SK-N-SH treated with all-trans-retinoic acid at 6 μM for 48 hours (cell line): ENCODE measurements around the gene GRIN1.

Experiments used
- ATAC-seq: fragments of 200-7000 bp; cut with Tn5 transposase; 3 replicates; pipeline ENCODE4 v1.9.1; 2020; ENCODE audit warnings: mild to moderate bottlenecking, moderate library complexity
- ARNTL ChIP-seq: fragments of 450-650 bp; formaldehyde crosslinking; IDR thresholded peaks from 2 replicates; pipeline ENCODE4 v1.5.0; 2020; ENCODE audit warnings: low read depth, mild to moderate bottlenecking, moderate library complexity, borderline replicate concordance
- BACH2 ChIP-seq: fragments of 250-450 bp; sonication (Bioruptor Pico); IDR thresholded peaks from 2 replicates; pipeline ENCODE4 v1.9.0; 2021; ENCODE audit warnings: mild to moderate bottlenecking, borderline replicate concordance
- ISL1 ChIP-seq: fragments of 250-450 bp; sonication (Bioruptor Pico); IDR thresholded peaks from 2 replicates; pipeline ENCODE4 v2.1.2; 2022; ENCODE audit warnings: mild to moderate bottlenecking, moderate library complexity
- PATZ1 ChIP-seq: fragments of 250-450 bp; sonication (Bioruptor Pico); IDR thresholded peaks from 2 replicates; pipeline ENCODE4 v1.8.0; 2020; ENCODE audit warnings: mild to moderate bottlenecking, moderate library complexity, borderline replicate concordance
- PPARA ChIP-seq: fragments of 250-450 bp; sonication (Bioruptor Pico); IDR thresholded peaks from 2 replicates; pipeline ENCODE4 v1.5.0; 2020; ENCODE audit warnings: mild to moderate bottlenecking, borderline replicate concordance
- RARB ChIP-seq: fragments of 250-450 bp; sonication (Bioruptor Pico); IDR thresholded peaks from 2 replicates; pipeline ENCODE4 v1.8.0; 2021; ENCODE audit warnings: mild to moderate bottlenecking, moderate library complexity
- SNAI2 ChIP-seq: fragments of 250-450 bp; sonication (Bioruptor Pico); IDR thresholded peaks from 2 replicates; pipeline ENCODE4 v1.5.0; 2020; ENCODE audit warnings: mild to moderate bottlenecking, moderate library complexity
- TCF4 ChIP-seq: fragments of 250-450 bp; sonication (Bioruptor Pico); IDR thresholded peaks from 2 replicates; pipeline ENCODE4 v1.8.0; 2021; ENCODE audit warnings: mild to moderate bottlenecking, moderate library complexity, borderline replicate concordance
- TOX ChIP-seq: fragments of 250-450 bp; sonication (Bioruptor Pico); IDR thresholded peaks from 2 replicates; pipeline ENCODE4 v1.8.0; 2021; ENCODE audit warnings: mild to moderate bottlenecking, moderate library complexity, borderline replicate concordance
- ZC3H10 ChIP-seq: fragments of 250-450 bp; sonication (Bioruptor Pico); IDR thresholded peaks from 2 replicates; pipeline ENCODE4 v1.5.1; 2021; ENCODE audit warnings: mild to moderate bottlenecking, moderate library complexity
- ZFP3 ChIP-seq: fragments of 250-450 bp; sonication (Bioruptor Pico); IDR thresholded peaks from 2 replicates; pipeline ENCODE4 v1.5.0; 2020; ENCODE audit warnings: mild to moderate bottlenecking, moderate library complexity
- ZFP30 ChIP-seq: fragments of 450-650 bp; formaldehyde crosslinking; IDR thresholded peaks from 2 replicates; pipeline ENCODE4 v1.5.0; 2022; ENCODE audit warnings: mild to moderate bottlenecking, moderate library complexity
- ZNF565 ChIP-seq: fragments of 450-650 bp; formaldehyde crosslinking; conservative IDR thresholded peaks from 2 replicates; pipeline ENCODE4 v1.5.0; 2020; ENCODE audit warnings: low read depth, mild to moderate bottlenecking, moderate library complexity
- ZNF70 ChIP-seq: fragments of 450-650 bp; formaldehyde crosslinking; IDR thresholded peaks from 2 replicates; pipeline ENCODE4 v1.5.0; 2020; ENCODE audit warnings: mild to moderate bottlenecking, moderate library complexity
- ZNF8 ChIP-seq: fragments of 450-650 bp; formaldehyde crosslinking; IDR thresholded peaks from 2 replicates; pipeline ENCODE4 v1.5.0; 2020; ENCODE audit warnings: mild to moderate bottlenecking, moderate library complexity
- TF ChIP-seq, protein P1 (sequence below): fragments of 250-450 bp; sonication (Bioruptor Pico); IDR thresholded peaks from 2 replicates; pipeline ENCODE4 v1.8.0; 2021; ENCODE audit warnings: low read depth, mild to moderate bottlenecking, moderate library complexity, borderline replicate concordance
- TF ChIP-seq, protein P2 (sequence below): fragments of 250-450 bp; sonication (Bioruptor Pico); IDR thresholded peaks from 2 replicates; pipeline ENCODE4 v1.5.0; 2020; ENCODE audit warnings: mild to moderate bottlenecking, moderate library complexity

The GRIN1 gene

DNA sequence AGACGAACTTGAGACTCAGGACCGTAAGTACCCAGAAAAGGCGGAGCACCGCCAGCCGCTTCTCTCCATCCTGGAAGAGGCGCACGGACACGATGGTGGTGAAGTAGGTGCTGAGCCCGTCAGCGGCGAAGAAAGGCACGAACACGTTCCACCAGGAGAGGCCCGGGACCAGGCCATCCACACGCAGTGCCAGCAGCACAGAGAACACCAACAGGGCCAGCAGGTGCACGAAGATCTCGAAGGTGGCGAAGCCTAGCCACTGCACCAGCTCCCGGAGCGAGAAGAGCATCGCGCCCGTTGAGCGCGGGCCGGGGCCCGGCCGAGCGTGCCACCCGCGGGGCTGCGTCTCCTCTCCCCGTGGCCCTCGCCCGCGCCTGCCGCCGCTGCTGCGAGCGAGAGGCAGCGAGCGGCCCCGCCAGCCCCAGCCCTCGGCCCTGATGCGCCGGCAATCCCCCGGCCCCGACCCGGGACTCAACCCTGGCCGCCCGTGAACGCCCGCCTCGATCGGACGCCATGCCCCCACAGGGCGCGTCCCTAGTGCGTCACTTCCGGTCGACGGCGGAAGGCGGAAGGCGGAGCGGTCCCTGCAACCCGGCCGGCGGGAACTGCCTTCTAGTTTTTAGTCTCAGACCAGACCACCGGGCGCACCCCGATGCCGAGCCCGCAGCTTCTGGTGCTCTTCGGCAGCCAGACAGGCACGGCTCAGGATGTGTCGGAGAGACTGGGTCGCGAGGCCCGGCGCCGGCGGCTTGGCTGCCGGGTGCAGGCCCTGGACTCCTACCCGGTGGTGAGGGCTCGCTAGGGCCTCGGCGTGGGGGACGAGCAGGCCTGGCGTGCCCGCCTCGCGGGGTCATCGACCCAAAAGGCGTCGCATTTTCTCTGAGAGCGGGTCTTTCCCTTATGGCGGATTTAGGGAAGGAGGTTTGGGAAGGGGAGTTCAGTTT is 66.4 kb downstream of the GRIN1 start, which contains the start of the genes NDOR1 and TMEM203:
TSS of gene NDOR1 (plus strand) at position 575 of the 944 bp plus-strand sequence. CDS start at position 653, 78 bp downstream.
TSS of gene TMEM203 (minus strand) at position 523 of the 944 bp plus-strand sequence. CDS start at position 289, 234 bp downstream.
- ATAC-seq, result peak; percentile 53
- TF ChIP-seq ARNTL (CRISPR knock-in tag), result no peak
- TF ChIP-seq ZFP3 (CRISPR knock-in tag), result 0 out of 2 replicates have a peak, but pooled peaks have one; percentile 32
- TF ChIP-seq, all 23 proteins: peak for 1

- ATAC-seq, result no peak
- TF ChIP-seq ZNF8 (CRISPR knock-in tag) (no peak), TCF4 (CRISPR knock-in tag) (no peak), ZC3H10 (no peak), ZNF70 (no peak), RARB (CRISPR knock-in tag) (no peak), SNAI2 (no peak), PPARA (no peak)
Measured at GRCh38 chr9:137206602-137207001, 67.6 kb downstream of the GRIN1 start.

DNA sequence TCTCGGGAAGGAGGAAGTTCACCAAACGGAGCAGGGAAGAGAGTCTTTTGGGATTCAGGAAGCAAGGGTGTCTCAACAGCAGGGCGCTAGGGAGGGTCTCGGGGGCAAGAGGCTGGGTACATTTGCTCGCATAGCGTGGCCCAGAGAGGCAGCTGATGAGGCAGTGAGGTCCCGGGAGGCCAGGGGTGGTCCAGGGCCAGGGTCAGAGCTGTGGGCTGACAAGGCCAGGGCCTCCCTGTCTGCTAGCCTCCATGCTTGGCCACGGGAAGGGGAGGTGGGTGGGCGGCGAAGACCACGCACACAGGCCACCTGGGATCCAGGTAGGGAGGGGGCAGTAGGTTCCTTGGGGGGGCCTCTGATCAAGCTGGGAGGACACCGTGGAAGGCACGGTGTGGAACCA is 72.6 kb downstream of the GRIN1 start:
- no peak for TF ChIP-seq ISL1 (CRISPR knock-in tag)
- TF ChIP-seq TCF4 (CRISPR knock-in tag), result no peak
- TF ChIP-seq TOX, result no peak
- TF ChIP-seq SNAI2, result no peak
- no peak for TF ChIP-seq ZNF565 (CRISPR knock-in tag)
- TF ChIP-seq, protein P1, sequence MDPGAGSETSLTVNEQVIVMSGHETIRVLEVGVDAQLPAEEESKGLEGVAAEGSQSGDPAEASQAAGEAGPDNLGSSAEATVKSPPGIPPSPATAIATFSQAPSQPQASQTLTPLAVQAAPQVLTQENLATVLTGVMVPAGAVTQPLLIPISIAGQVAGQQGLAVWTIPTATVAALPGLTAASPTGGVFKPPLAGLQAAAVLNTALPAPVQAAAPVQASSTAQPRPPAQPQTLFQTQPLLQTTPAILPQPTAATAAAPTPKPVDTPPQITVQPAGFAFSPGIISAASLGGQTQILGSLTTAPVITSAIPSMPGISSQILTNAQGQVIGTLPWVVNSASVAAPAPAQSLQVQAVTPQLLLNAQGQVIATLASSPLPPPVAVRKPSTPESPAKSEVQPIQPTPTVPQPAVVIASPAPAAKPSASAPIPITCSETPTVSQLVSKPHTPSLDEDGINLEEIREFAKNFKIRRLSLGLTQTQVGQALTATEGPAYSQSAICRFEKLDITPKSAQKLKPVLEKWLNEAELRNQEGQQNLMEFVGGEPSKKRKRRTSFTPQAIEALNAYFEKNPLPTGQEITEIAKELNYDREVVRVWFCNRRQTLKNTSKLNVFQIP (CRISPR knock-in tag), result no peak
- no peak for TF ChIP-seq ZFP3 (CRISPR knock-in tag)
- TF ChIP-seq, protein P2, sequence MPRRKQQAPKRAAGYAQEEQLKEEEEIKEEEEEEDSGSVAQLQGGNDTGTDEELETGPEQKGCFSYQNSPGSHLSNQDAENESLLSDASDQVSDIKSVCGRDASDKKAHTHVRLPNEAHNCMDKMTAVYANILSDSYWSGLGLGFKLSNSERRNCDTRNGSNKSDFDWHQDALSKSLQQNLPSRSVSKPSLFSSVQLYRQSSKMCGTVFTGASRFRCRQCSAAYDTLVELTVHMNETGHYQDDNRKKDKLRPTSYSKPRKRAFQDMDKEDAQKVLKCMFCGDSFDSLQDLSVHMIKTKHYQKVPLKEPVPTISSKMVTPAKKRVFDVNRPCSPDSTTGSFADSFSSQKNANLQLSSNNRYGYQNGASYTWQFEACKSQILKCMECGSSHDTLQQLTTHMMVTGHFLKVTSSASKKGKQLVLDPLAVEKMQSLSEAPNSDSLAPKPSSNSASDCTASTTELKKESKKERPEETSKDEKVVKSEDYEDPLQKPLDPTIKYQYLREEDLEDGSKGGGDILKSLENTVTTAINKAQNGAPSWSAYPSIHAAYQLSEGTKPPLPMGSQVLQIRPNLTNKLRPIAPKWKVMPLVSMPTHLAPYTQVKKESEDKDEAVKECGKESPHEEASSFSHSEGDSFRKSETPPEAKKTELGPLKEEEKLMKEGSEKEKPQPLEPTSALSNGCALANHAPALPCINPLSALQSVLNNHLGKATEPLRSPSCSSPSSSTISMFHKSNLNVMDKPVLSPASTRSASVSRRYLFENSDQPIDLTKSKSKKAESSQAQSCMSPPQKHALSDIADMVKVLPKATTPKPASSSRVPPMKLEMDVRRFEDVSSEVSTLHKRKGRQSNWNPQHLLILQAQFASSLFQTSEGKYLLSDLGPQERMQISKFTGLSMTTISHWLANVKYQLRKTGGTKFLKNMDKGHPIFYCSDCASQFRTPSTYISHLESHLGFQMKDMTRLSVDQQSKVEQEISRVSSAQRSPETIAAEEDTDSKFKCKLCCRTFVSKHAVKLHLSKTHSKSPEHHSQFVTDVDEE, result no peak
- TF ChIP-seq RARB (CRISPR knock-in tag), result no peak
- no peak for TF ChIP-seq ARNTL (CRISPR knock-in tag)
- no peak for TF ChIP-seq ZFP30
- TF ChIP-seq ZNF8 (CRISPR knock-in tag), result no peak
- ATAC-seq, result no peak

- peak; percentile 16 for ATAC-seq
- TF ChIP-seq ZNF8 (CRISPR knock-in tag), result no peak
- TF ChIP-seq BACH2 (CRISPR knock-in tag), result no peak
- TF ChIP-seq, protein P2, result no peak
- TF ChIP-seq PPARA, result no peak
- no peak for TF ChIP-seq PATZ1 (CRISPR knock-in tag)
- TF ChIP-seq, all 23 proteins: peak for 0
Measured at GRCh38 chr9:137212520-137212919, 73.6 kb downstream of the GRIN1 start.
